Ishikawa (cell line): ENCODE results near the gene PGAP6.

Experiments
- CEBPB ChIP-seq: IDR thresholded peaks from 2 replicates; pipeline ENCODE4 v1.6.1; 2012
- CREB1 ChIP-seq: IDR thresholded peaks from 2 replicates; pipeline ENCODE4 v1.6.1; 2012; ENCODE audit warnings: low read depth
- EGR1 ChIP-seq: IDR thresholded peaks from 2 replicates; pipeline ENCODE4 v1.6.1; 2012
- EP300 ChIP-seq: IDR thresholded peaks from 2 replicates; pipeline ENCODE4 v1.6.1; 2012; ENCODE audit warnings: borderline replicate concordance
- FOXM1 ChIP-seq: IDR thresholded peaks from 2 replicates; pipeline ENCODE4 v1.6.1; 2012; ENCODE audit warnings: low read depth, borderline replicate concordance
- NFIC ChIP-seq: IDR thresholded peaks from 2 replicates; pipeline ENCODE4 v1.6.1; 2012
- RAD21 ChIP-seq: IDR thresholded peaks from 2 replicates; pipeline ENCODE4 v1.6.1; 2012; ENCODE audit warnings: low read depth
- TAF1 ChIP-seq: IDR thresholded peaks from 2 replicates; pipeline ENCODE4 v1.6.1; 2012; ENCODE audit warnings: low read depth, mild to moderate bottlenecking
- TCF12 ChIP-seq: IDR thresholded peaks from 2 replicates; pipeline ENCODE4 v1.6.1; 2012; ENCODE audit warnings: low read depth
- TEAD4 ChIP-seq: IDR thresholded peaks from 2 replicates; pipeline ENCODE4 v1.6.1; 2012
- YY1 ChIP-seq: IDR thresholded peaks from 2 replicates; pipeline ENCODE4 v1.6.1; 2012; ENCODE audit warnings: low read depth
- ZBTB7A ChIP-seq: IDR thresholded peaks from 2 replicates; pipeline ENCODE4 v1.6.1; 2012; ENCODE audit warnings: low read depth
- TF ChIP-seq, protein P1 (sequence below): IDR thresholded peaks from 2 replicates; pipeline ENCODE4 v1.6.1; 2012
- TF ChIP-seq, protein P2 (sequence below): IDR thresholded peaks from 2 replicates; pipeline ENCODE4 v1.6.1; 2012
- TF ChIP-seq, protein P3 (sequence below): IDR thresholded peaks from 2 replicates; pipeline ENCODE4 v1.6.1; 2012; ENCODE audit warnings: low read depth, mild to moderate bottlenecking

Gene PGAP6

DNA sequence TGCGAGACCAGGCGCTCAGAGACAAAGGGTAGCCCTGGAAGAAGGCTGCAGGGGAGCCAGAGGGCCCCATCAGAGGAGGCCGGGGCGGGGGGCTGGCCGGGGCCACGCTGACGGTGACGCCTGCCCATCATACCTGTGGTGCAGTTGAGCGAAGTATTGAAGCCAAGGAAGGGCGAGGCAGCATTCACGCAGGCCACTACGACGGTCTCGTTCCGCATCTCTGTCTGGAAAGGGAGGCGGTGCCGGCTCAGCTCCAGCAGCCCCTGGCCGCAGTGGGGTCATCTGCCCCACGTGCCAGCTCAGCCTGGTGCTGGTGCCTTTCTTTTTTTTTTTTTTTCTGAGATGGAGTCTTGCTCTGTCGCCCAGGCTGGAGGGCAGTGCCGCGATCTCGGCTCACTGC lies 6.6 kb downstream of the PGAP6 start:
- TF ChIP-seq TCF12 (no peak), TAF1 (no peak), CREB1 (no peak), RAD21 (no peak), TEAD4 (no peak)
- TF ChIP-seq, protein P1, sequence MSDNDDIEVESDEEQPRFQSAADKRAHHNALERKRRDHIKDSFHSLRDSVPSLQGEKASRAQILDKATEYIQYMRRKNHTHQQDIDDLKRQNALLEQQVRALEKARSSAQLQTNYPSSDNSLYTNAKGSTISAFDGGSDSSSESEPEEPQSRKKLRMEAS: no peak
- TF ChIP-seq, protein P2, sequence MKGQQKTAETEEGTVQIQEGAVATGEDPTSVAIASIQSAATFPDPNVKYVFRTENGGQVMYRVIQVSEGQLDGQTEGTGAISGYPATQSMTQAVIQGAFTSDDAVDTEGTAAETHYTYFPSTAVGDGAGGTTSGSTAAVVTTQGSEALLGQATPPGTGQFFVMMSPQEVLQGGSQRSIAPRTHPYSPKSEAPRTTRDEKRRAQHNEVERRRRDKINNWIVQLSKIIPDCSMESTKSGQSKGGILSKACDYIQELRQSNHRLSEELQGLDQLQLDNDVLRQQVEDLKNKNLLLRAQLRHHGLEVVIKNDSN: no peak

DNA sequence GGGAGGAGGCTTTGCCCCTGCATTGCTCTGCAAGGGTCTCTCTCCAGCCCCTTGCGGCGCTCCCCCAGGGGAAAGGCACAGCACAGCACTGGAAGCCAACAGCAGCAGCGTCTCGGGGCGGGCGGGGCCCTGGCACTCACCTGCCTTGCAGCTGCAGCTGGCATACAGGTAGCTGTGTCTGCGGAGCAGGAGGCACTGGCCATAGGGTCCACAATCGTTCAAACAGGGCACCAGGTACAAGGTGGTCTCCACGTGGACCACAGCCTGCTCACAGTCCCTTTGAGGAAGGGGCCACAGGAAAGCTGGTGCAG lies 7.2 kb downstream of the PGAP6 start:
- TF ChIP-seq TAF1 (no peak), EP300 (no peak), EGR1 (no peak), ZBTB7A (no peak), CEBPB (no peak), YY1 (no peak), NFIC (no peak), RAD21 (no peak), CREB1 (no peak), TEAD4 (no peak), FOXM1 (no peak), TCF12 (no peak)
- TF ChIP-seq, protein P1: no peak
- TF ChIP-seq, protein P2: no peak
- TF ChIP-seq, protein P3, sequence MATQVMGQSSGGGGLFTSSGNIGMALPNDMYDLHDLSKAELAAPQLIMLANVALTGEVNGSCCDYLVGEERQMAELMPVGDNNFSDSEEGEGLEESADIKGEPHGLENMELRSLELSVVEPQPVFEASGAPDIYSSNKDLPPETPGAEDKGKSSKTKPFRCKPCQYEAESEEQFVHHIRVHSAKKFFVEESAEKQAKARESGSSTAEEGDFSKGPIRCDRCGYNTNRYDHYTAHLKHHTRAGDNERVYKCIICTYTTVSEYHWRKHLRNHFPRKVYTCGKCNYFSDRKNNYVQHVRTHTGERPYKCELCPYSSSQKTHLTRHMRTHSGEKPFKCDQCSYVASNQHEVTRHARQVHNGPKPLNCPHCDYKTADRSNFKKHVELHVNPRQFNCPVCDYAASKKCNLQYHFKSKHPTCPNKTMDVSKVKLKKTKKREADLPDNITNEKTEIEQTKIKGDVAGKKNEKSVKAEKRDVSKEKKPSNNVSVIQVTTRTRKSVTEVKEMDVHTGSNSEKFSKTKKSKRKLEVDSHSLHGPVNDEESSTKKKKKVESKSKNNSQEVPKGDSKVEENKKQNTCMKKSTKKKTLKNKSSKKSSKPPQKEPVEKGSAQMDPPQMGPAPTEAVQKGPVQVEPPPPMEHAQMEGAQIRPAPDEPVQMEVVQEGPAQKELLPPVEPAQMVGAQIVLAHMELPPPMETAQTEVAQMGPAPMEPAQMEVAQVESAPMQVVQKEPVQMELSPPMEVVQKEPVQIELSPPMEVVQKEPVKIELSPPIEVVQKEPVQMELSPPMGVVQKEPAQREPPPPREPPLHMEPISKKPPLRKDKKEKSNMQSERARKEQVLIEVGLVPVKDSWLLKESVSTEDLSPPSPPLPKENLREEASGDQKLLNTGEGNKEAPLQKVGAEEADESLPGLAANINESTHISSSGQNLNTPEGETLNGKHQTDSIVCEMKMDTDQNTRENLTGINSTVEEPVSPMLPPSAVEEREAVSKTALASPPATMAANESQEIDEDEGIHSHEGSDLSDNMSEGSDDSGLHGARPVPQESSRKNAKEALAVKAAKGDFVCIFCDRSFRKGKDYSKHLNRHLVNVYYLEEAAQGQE: no peak

DNA sequence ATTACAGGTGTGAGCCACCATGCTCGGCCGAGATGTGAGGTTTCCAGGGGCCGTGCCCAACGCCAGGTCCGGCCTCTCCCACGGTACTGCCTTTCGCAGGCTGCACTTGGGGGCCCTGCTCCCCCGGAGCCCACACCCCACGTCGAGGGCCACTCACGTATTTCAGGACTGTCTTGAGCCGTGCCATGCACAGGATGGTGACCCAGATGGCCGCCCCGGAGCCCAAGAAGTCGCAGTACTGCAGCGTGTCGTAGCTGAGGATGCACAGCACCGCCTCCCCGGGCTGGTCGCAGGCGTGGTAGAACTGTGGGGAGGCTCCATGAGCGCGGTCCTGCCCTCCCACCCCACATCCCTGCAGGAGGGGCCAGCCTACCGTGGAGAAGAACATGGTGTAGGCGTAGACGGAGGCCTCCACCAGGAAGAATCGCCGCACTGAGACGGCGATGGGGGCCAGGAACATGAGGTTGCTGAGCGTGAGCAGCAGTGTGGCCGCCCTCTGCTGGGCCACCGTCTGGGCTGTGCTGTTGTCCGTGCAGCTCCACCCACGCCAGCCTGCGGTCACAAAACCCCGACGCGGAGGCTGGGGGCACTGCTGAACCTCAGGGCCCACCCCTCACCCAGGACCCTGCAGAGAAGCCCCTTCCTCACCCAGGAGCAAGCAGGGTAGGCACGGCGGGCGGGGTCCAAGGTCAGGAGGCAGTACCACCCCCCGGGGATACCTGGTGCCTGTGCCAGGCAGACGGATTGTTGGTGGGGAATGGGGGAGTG lies 7.7 kb downstream of the PGAP6 start:
- TF ChIP-seq TCF12 (no peak), TEAD4 (no peak), TAF1 (no peak), CEBPB (no peak), ZBTB7A (no peak), CREB1 (no peak), EP300 (no peak), EGR1 (no peak), RAD21 (no peak), YY1 (no peak), NFIC (no peak), FOXM1 (no peak)
- TF ChIP-seq, protein P2: no peak
- TF ChIP-seq, protein P3: no peak
- TF ChIP-seq, protein P1: no peak

DNA sequence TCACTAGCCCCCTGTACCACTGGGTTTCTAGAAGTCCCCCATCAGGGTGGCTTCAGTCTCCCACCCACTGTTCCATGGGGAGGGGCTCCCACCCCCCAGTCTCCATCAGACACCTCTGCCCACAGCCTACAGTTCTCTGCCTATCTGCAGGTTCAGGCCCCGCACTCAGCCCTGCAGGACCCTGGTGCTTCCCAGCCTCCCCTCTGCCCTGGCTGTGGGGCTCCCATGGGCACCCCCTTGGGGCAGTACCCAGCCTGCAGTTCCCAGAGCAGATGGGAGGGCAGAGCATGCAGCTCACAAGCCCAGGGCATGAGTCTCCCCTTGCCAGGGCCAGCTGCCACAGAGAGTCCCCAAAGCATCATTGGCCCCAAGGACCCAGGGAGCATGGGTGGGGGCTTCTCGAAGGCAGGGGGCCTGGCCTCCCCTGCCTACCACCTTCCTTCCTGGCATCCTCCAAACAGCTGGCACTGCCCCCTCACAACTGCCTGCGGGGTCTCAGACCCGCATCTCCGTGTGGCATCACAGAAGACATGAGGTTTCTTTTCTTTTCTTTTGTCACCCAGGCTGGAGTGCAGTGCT lies 8.7 kb downstream of the PGAP6 start:
- TF ChIP-seq NFIC: no peak
- TF ChIP-seq EP300: no peak
- no peak for TF ChIP-seq EGR1
- TF ChIP-seq TCF12: no peak
- TF ChIP-seq CEBPB: no peak
- TF ChIP-seq, protein P1: no peak
- no peak for TF ChIP-seq TAF1
- TF ChIP-seq RAD21: no peak
- TF ChIP-seq CREB1: no peak
- no peak for TF ChIP-seq TEAD4
- TF ChIP-seq, protein P3: no peak
- no peak for TF ChIP-seq YY1
- no peak for TF ChIP-seq FOXM1
- no peak for TF ChIP-seq ZBTB7A
